Brain microvascular endothelial cell (primary cell): ENCODE measurements around the gene RAB6A.

ENCODE experiments used
- DNase-seq: peaks from one replicate; pipeline ENCODE4 v3.0.0-alpha.2; 2020
- H3K27ac ChIP-seq: fragments of 250-450 bp; sonication (Bioruptor Pico); 2 replicates; pipeline ENCODE4 v1.5.1; 2020; ENCODE audit warnings: mild to moderate bottlenecking, moderate library complexity
- H3K27me3 ChIP-seq: fragments of 250-450 bp; sonication (Bioruptor Pico); replicated peaks from 2 replicates; pipeline ENCODE4 v1.5.1; 2020; ENCODE audit warnings: mild to moderate bottlenecking
- H3K36me3 ChIP-seq: fragments of 250-450 bp; sonication (Bioruptor Pico); replicated peaks from 2 replicates; pipeline ENCODE4 v1.5.1; 2020; ENCODE audit warnings: mild to moderate bottlenecking
- H3K4me3 ChIP-seq: 2 replicates; pipeline ENCODE4 v1.5.1; 2011; ENCODE audit warnings: low read depth, mild to moderate bottlenecking, control low read depth, low read length, moderate library complexity
- in situ Hi-C: cut with HindIII; loops from 2 replicates; pipeline ENCODE4 v1.10.0; 2017; ENCODE audit warnings: low sequenced_read_pairs, low pct_ligation_motif_present
- TF ChIP-seq, protein P1 (sequence below): IDR thresholded peaks from 2 replicates; pipeline ENCODE4 v1.5.1; 2011; ENCODE audit warnings: low read depth, mild to moderate bottlenecking, moderate library complexity, low read length, control low read depth, inconsistent platforms; ENCODE audit errors: missing control alignments

The RAB6A gene

DNA sequence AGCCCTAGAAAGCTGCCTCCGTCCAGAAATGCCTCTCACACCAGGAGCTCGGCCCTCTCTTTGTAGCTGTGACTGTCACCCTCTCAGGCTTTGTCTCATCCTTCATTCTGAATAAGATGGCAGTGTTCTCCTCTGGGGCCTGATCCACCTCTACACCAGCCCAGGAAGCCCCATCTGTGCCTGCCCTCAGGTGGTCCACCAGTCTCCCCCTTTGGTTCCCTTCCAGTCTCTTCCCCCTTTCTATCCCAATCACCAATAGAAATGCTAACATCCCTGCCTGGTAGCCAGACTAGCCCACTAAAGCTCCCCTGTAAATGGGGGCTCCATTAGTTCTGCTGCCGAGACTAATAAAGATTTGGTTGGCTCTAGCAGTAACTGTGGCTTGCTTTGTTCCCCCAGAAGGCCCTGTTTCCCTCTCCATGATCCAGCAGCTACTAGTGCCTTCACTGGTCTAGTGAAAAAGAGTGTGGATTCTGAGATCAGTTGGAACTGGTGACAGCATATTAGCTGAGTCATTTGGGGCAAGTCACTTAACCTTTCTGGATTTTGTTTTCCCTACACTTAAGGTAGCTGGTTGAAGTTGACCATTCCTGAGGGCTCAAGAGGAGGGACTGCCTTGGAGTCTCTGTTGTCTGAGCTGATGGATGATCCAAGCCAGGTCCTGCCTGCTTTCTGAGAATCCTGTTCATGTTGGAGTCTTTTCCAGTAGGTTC lies 98.3 kb downstream of the RAB6A start:
- no peak for DNase-seq
- in situ Hi-C loops = no loop called here
- no peak overlapping the region for H3K4me3 ChIP-seq
- H3K27me3 ChIP-seq = no peaks in the 10 kb centered on the region
- H3K36me3 ChIP-seq = no peaks in the 10 kb centered on the region
- H3K27ac ChIP-seq = no peak overlapping the region
- TF ChIP-seq, protein P1, sequence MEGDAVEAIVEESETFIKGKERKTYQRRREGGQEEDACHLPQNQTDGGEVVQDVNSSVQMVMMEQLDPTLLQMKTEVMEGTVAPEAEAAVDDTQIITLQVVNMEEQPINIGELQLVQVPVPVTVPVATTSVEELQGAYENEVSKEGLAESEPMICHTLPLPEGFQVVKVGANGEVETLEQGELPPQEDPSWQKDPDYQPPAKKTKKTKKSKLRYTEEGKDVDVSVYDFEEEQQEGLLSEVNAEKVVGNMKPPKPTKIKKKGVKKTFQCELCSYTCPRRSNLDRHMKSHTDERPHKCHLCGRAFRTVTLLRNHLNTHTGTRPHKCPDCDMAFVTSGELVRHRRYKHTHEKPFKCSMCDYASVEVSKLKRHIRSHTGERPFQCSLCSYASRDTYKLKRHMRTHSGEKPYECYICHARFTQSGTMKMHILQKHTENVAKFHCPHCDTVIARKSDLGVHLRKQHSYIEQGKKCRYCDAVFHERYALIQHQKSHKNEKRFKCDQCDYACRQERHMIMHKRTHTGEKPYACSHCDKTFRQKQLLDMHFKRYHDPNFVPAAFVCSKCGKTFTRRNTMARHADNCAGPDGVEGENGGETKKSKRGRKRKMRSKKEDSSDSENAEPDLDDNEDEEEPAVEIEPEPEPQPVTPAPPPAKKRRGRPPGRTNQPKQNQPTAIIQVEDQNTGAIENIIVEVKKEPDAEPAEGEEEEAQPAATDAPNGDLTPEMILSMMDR = no peak

DNA sequence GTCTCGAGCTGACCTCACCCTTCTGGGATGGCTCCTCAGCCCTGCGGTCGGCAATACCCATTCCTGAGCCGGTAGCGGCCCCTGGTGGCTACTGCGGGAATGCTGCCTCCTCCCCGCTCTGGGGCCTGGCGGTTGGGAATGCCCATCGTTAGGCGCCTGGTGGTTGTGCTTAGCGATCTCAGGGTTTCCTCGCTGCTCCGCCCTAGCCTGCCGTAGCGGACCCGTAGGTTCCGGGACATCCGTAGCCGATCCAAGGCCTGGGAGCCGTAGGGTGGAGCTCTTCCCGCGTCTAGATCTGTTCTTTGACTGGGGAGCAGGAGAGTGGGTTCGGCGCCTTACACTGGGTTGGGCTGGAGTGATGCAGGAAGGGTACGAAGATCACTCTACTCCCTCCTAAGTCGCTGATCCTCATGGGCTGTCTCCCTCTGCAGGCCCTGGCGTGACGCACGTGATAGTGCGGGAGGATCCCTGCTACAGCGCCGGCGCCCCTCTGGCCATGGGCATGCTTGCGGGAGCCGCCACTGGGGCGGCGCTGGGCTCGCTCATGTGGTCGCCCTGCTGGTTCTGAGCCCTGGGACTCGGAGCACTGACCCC lies 99.7 kb downstream of the RAB6A start:
- Histone ChIP-seq H3K36me3 (no peaks in the 10 kb centered on the region), H3K27ac (no peak overlapping the region), H3K4me3 (peak overlapping the region; percentile 51), H3K27me3 (no peaks in the 10 kb centered on the region)
- TF ChIP-seq, protein P1 = peak; percentile 98
- in situ Hi-C loops = no loop called here
- DNase-seq = peak; percentile 82

DNA sequence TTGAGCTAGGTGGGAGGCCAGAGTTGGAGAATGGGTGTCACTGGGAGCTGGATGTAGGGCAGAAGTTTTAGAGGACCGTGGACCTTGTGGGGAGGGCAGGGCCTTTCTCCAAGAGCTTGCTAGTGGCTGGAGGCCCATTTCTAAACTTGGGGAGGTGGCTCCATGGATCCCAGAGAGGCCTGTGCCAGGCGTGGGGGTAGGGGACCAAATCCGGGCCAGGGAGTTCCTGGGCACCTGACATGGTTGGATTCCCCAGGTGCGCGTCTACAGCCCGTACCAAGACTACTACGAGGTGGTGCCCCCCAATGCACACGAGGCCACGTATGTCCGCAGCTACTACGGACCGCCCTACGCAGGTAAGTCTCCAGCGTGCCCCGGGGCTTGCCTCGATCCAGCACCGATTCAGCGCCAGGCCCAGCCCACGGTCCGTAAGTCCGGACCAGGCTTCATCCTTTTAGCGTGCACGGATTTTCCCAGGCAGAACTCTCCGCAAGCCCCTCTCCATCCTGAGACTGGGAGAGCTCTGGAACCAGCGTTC lies 100.3 kb downstream of the RAB6A start:
- no peaks in the 10 kb centered on the region for H3K36me3 ChIP-seq
- in situ Hi-C loops = no loop called here
- no peak overlapping the region for H3K27ac ChIP-seq
- DNase-seq = no peak
- H3K27me3 ChIP-seq = no peaks in the 10 kb centered on the region
- peak overlapping the region; percentile 51 for H3K4me3 ChIP-seq
- TF ChIP-seq, protein P1 = no peak

DNA sequence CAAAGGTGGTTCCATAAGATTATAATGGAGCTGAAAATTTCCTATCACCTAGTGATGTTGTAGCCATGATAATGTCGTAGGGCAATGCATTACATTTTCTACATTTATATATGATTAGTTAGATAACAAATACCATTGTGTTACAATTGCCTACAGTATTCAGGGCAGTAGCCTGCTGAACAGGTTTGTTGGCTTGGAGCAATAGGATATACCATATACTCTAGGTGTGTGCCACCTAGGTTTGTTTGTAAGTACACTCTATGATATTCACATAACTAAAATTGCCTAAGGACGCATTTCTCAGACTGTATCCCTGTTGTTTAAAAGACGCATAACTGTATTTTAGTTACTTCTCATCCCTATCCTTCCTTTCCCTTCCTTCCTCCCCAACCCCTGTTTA lies 100.9 kb downstream of the RAB6A start:
- no peak overlapping the region for H3K4me3 ChIP-seq
- no peaks in the 10 kb centered on the region for H3K36me3 ChIP-seq
- in situ Hi-C loops = no loop called here
- TF ChIP-seq, protein P1 = no peak
- H3K27me3 ChIP-seq = no peaks in the 10 kb centered on the region
- DNase-seq = no peak
- no peak overlapping the region for H3K27ac ChIP-seq

DNA sequence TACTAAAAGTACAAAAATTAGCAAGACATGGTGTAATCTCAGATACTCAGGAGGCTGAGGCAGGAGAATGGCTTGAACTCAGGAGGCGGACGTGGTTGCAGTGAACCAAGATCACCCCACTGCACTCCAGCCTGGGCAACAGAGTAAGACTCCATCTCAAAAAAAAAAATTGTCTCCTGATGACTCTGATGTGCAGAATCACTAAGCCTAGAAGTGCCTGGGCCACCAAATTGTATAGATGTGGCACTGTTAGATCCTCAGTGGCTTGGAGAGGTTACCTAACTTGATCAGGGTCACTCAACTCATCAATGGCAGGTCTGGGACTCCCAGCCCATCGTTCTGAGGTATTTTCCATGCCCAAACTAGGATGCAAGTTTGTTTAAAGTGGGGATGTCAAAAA lies 103.9 kb downstream of the RAB6A start:
- DNase-seq = no peak
- TF ChIP-seq, protein P1 = no peak
- no peak overlapping the region for H3K27ac ChIP-seq
- no peak overlapping the region for H3K4me3 ChIP-seq
- no peaks in the 10 kb centered on the region for H3K36me3 ChIP-seq
- in situ Hi-C loops = no loop called here
- H3K27me3 ChIP-seq = no peaks in the 10 kb centered on the region
